Stimulated activated CD4-positive, alpha-beta T cell treated with anti-CD3 and anti-CD28 coated beads, Interleukin-12 subunit alpha, Interleukin-12 subunit beta, amount 100 ng/mL, for 24 hours (primary cell): Measurements from ENCODE around the gene CKS2.
"Not testable (repeated sequence)": the region's sequence is repeated elsewhere in the genome, so short reads cannot be mapped to it uniquely, and the experiment has no call there.

Source experiments
- DNase-seq, 2 experiments: peaks; one replicate each; pipeline ENCODE4 v3.0.0-alpha.2; 2020; ENCODE audit warnings: low read depth in 2 of 2

Gene CKS2

DNA sequence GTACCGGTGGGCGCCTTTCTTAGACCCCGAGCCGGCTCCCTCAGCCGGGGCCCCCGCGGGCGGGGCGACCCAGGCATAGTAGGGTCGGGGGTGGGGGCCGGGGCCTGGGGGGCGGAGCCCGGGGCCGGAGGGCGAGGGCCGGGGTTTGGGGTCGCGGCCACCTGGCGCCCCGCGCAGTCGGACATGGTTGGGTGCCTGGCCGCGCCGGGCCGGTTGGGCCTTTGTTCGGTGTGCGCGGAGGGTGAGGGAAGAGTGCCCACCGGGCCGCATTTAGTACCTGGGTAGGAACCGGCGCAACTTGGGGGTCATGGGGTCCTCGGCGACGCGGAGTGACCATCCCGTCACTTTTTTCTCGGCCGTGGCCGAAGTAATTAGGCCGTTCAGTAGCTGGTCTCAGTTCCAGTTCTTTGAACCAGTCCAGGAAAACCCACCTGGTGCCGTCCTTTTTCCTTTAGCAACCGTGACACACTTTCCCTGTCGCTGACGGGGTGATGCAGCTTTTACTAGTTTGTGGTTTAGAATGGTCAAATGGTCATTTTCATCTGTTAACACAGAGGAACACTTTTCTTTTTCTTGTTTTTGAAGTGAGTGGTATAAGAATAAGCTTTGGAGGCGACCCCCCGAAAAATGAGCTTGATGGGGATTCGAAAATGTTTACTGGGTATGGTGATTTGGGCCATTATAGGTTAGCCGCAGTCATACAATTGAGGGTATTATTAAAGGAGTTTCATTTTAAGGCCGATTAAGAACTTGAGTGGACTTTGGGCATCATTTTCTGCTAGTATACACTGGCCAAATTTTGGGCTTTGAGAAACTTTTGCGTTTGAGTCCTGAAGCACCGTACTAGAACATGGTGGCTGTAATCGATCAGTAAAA is 589 bp downstream of the CKS2 start:
- DNase-seq, result no peak

DNA sequence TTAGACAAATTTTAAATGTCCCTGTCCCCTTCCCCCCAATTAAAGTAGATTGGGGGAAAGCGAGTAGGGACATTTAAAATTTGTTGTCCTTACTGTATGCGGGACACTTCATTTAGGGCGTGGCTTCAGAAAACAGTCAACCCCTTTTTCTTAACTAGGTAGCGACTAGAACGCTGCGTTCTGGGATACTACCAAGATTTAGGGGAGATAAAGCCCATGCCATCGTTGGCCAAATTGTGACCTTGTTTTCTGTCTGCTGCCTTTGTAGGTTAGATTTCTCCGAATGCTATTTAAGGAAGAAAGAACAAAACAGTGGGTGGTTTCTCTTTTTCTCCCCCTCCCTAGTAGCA is 1.2 kb downstream of the CKS2 start:
- DNase-seq, result no peak

DNA sequence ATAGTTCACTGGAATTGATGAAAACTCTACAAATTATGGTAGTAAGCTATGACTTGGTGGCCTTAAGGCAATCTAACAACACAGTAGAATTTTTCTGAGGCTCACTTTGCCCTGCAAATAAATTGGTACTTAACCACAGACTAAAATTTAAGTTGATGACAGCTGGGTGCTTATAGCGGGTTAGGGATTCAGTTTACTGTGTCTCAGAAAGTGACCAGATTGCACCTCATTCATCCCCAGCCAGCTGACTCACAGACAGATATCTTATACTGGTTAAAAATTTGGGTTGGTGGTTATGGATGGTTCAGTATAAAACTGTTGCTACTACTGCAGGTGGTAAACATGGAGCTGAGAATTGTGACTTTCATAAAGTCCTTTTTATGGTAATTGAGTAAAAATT is 2.8 kb downstream of the CKS2 start:
- no peak for DNase-seq

DNA sequence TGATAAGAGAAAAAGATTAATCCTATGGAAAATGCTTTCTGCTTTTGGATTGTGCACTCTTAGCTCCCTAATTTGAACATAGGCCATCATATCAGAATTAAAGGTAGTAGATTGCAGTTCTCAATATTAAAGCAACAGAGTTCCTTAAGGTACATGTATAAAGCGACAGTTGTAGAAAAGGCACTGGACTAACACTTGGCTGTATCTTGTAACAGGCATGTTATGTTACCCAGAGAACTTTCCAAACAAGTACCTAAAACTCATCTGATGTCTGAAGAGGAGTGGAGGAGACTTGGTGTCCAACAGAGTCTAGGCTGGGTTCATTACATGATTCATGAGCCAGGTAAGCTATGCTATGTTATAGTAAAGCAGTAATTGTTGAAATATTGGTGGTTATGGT is 4.0 kb downstream of the CKS2 start:
- no peak for DNase-seq

DNA sequence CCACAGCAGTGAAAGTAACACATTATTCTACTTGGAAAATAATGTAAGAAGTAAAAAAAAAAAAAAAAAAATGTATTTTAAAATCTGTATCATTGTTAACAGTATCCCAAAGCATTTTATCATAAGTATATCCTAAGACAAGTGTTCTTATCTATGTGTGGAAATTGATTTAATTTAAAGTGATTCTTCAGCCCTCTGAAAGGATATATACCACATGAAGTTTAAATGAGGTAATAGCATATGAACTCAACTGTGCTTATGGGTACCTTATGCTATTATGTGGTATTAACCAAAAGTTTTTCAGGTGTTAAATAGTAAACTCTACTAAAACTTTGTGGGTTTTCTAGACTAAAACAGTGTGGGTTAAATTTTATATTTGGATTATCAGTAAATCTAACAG is 4.5 kb downstream of the CKS2 start:
- no peak for DNase-seq

DNA sequence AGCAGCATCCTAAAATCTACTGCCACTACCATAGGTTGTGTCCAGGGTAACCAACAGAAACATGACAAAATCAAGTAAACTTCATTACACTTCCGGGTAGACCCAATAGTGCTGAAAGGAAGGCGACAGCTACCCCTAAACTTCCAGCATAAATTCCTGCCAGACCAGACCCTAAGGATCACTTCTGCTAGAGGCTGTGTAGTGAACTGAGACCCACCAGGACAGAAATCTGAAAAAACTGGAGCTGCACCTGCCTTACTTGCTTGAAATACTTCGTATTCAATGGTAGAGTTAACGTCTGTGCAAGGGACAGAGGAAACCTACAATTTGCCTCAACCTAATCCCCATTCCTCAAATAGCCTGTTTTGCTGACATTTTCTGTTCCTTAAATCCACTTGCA is 6.3 kb downstream of the CKS2 start:
- DNase-seq, result no peak

DNA sequence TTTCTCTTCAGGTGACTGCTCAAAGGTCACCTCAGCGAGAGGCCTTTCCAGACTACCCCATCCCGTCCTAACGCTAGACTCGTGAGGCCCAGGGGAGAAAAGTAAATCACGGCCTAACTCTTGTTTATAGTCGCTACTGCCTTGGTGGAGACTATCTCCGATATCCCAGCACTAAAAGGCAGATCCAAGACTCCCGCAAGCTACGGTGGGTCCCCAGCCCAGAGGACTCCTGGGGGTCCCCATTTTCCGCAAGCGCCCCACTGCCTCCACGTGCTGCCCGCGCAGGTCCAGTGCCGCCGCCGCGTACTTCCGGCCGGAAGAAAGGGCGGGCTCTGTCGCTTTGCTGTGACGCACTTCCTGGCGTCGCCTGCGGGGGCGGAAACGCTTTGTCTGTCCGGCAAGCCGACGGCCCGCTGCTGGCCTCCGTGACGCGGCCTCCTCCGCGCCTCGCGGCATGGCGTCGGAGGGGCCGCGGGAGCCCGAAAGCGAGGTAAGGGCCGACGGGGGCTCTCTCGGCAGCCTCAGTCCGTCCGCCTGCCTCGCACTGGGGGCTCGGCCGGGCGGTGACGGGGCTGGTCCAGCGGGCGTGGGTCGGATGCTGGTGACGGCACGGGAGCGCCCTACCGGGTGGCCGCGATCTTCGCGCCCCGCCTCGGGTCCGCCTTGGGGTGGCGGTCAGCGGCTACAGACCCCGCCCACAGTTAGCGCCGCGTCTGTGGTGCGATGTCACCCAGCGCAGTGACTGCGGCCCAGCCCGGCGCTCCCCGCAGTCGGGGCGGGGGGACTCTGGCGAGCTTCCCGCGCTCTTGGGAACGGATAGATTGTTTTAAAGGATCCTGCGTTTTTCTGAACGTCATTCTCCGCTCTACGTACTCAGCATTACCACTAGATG is 7.4 kb downstream of the CKS2 start, which contains the start of gene SECISBP2:
SECISBP2 (plus strand) TSS at position 378 of the 892 bp plus-strand sequence; CDS start at position 455, 77 bp downstream.
- peak; percentile 88 to 93 for DNase-seq

DNA sequence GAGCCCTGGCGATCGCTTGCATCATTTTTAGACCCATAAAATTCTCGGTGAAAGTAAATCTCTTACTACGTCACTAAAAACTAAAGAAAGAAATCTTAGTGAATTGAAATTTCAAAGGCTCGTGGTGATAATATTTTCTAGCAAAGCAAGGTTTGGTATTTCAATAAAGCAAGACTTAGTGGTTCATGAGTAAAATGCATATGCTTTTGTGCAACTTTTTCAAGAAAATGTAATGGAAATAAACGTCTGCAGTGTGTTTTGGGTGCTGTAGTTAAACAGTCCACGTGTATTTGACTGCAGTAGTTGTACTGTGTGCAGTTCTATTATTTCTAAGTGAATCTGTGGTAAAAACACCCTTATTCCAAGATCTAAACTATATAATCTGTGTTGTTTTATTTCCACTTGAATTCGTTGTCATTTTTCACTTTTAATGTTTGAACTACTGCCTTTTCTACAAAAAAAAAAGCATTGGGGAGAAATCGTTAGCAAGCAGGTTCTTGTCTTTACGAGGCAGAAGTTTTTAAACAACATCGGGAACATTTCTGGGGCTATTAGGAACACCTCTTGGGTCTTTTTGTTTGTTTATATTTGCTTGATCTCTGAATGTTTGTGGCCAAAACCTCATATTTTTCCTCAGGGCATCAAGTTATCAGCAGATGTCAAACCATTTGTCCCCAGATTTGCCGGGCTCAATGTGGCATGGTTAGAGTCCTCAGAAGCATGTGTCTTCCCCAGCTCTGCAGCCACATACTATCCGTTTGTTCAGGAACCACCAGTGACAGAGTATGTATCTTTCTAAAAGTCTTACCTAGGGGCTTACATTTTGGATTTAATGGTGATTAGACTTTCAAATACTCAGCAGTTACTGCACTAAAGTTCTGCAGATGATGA is 8.3 kb downstream of the CKS2 start:
- no peak for DNase-seq

DNA sequence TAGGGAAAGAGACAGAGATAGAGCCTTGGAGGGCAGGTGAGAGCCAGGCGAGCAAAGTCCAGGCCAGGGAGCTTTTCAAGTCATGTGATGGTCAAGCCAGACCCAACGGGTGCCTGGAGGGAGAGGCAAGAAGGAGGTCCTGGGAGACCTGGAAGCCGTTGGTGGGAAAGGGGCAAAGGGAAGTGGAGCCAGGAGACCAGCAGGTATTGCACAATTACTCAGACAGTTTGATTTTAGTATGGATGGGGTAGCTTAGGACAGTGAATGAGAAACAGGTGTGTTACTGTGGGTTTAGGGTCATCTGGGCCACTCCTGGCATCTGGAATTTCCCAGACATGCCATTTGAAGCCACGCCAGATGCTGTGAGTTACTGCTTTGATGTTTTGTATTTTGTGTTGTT is 12.4 kb downstream of the CKS2 start:
- no peak for DNase-seq

DNA sequence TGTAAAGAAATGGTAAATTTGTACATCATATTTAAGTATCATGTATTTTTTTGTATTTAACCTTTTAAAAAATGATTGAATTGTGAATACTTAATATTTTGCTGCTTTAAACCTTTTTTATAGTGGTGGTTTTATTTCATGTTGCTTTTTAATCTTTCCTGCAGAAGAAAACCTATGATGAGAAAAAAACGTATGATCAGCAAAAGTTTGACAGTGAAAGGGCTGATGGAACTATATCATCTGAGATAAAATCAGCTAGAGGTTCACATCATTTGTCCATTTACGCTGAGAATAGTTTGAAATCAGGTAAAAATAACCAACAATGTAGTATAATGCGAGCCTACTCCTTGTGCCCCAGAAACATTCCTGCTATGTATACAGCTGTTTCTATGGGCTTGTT is 14.7 kb downstream of the CKS2 start:
- no peak for DNase-seq

DNA sequence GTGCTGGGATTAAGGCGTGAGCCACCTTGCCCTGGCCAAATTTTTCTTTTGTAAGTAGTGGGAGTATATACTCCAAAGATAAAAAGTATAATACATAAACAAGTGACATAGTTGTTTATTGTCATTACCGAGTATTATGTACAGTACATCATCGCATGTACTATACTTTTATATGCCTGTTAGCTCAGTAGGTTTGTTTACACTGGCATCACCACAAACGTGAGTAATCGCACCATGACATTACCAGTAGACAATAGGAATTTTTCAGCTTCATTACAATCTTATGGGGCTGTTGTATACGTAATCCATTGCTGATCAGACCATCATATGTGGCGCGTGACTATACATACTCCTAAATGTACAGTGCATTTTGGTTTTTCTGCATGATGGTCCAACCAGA is 17.1 kb downstream of the CKS2 start:
- no peak for DNase-seq

DNA sequence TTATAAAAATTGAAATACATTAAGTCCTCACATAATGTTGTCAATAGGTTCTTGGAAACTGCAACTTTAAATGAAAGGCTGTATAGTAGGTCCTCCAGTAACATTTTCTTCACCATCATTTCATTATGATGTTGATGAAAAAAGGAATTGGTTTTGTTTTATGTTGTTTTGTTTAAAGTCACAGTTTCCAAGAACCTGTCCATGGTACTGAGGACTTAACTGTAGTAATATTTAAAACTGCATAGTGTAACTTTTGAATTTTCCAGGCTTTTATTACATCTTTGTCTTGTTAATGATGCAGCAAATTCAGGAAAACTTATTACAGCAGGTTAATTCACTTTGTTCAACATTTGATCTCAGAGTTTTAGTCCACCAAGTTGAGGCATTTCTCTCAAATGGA is 18.9 kb downstream of the CKS2 start:
- DNase-seq, result no peak

DNA sequence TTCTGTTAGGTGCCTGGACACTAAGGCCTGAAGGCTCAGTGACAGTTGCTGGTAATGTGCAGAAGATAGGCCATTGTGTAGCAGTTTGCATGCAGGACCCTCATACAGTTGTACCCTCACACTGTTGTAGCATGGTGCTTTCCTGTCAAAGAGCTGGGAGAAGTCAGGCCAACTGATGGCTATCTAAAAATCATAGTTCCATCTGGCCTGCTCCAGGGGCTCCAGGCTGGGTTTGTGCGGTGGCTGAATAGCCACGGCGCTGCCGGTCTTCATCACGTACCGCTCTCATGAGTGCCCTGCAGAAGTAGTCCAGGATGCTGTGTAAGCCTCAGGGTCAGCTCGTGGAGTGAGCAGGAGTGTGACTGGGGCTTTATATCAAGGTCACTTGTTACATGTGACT is 19.5 kb downstream of the CKS2 start:
- DNase-seq, result no peak

DNA sequence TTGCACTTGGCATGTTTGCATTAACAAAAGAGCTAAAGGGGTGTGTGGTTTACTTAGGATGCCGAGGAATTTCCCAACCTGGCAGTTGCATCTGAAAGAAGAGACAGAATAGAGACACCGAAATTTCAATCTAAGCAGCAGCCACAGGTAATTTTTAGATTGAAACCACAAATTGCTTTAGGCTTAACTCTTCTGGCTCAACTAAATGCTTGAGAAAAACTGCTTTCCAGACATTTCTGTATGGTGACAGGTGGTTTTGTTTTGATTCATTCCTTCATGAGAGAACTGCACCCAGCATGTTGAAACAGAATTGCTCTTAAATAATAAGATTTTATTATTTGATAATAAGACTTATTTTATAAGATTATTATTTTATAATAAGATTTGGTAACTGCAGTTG is 28.8 kb downstream of the CKS2 start:
- DNase-seq, result no peak

DNA sequence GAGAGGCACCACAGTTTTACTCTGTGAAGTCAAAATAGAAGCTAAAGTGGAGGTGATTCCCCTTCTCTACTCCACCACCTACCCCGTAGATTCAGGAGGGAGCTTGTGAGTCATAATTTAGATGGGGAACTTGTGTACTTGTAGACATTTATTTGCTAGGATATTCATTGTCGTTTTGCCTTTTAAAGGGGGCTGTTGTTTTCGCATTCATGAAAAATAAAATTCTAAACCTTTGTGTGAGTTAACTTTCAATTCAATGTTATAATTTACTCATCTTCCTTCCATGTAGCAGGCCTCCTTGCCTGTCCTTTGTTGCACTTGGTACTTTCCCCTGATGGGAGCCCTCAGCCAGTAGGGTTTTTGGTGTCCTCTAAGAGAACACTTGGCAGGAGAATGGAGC is 29.3 kb downstream of the CKS2 start:
- DNase-seq, result no peak

DNA sequence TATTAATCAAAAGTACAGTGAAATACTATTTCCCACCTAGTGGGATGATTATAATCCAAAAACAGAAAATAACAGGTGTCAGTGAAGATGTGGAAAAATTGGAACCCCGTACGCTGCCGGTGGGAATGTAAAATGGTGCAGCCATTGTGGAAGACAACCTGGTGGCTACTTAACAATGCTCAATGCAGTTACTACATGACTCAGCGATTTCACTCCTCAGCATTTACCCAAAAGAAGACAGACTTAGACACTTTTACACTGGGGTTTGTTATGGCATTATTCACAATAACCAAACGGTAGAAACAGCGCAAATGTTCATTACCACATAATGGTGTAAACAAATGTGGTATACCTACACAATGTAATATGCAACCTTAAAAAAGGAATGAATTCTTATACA is 31.2 kb downstream of the CKS2 start:
- DNase-seq, result no peak

DNA sequence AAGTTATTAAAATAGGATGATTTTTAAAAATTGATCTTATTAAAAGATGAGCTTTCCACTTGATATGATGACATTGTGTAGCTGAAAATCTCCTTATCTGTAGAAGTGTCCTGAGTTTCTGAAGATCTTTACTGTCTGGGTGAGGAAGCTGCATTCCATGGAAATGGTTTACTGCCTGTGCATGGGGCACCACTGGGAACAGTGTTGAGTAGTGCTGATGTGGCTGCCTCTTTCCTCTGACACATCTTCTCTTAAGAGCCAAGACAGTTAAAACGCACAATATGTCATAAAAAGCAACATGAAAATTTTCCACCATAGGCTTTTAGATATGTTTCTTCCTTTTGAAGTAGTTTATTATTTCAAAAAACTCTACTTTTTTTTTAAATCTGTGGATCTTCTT is 32.0 kb downstream of the CKS2 start:
- no peak for DNase-seq

DNA sequence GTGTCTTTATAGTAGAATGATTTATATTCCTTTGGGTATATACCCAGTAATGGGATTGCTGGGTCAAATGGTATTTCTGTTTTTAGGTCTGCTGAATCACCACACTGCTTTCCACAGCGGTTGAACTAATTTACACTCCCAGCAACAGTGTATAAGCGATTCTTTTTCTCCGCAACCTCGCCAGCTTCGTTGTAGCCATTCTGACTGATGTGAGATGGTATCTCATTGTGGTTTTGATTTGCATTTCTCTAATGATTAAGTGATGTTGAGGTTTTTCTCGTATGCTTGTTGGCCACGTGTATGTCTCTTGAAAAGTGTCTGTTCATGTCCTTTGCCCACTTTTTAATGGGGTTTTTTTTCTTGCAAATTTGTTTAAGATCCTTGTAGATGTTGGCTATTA is 32.8 kb downstream of the CKS2 start:
- not testable (repeated sequence) for DNase-seq

DNA sequence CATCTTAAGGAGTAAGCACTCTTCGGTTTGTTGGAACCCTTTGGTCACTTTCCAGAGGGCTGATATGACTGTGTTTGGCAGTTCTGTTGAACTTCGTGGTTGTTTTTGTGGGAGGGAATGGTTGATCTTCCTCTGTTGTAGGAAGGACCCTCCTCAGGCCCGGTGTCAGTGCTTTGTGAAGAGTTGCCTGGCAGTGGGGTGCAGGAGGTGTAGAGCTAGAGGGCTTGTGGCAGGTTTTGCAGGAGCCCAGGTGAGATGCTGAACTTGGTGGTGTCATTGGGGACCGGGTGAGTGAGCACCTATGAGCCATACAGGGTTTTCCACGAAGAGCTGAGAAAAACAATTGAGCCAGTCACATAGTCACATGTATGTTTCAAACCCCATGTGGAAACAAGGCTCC is 34.5 kb downstream of the CKS2 start:
- DNase-seq, result no peak

DNA sequence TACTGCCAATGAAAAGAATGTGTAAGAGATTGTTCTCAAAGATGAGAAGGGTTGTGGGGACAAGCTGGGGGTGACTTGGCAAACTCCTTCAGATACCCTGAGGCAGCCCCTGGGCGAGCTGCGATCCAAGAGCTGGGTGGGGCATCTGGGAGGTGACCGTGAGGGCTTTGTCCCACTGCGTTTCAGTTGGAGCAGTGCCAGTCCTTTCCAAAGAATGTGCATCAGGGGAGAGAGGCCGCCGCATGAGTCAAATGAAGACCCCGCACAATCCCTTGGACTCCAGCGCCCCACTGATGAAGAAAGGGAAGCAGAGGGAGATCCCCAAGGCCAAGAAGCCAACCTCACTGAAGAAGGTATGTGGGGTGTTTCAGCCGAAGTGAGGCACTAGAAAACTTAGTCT is 35.7 kb downstream of the CKS2 start:
- no peak for DNase-seq

DNA sequence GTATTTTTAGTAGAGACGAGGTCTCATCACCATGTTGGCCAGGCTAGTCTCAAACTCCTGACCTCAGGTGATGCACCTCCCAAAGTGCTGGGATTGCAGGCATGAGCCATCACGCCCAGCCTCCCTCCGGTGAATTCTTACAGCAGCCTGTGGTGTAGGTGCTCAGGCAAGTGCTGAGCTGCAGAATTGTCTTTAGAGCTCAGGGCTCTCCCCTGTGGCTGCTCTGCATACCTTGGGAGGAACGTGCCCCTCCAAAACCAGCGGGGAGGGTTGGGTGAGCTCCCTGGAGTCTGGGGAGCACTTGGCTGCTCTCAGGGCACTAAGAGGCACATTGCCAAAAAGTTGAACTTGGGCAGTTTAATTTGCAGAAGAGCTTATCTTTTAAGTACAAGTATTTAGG is 36.7 kb downstream of the CKS2 start:
- DNase-seq, result no peak

DNA sequence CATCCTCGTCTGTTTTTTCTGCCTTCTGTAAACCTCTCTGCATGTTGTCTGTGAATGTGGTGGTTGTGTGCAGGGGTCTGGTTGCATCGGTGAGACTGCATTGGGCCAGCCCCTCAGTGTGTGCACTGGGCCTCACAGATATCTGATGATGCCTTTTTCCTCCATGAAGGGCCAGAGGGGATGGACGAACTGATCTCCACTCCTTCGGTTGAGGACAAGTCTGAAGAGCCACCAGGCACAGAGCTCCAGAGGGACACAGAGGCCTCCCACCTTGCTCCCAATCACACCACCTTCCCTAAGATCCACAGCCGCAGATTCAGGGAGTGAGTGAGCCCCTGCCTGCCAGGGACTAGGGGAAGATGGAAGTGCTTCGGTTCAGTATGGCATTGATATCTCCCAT is 38.6 kb downstream of the CKS2 start:
- no peak for DNase-seq
